DOHH2 (cell line): Measurements from ENCODE around the gene EIF2B2.

Experiments
- H3F3A ChIP-seq: fragments of 200-600 bp; sonication (generic), shearing (Covaris generic); 2 replicates; pipeline ENCODE4 v1.6.0; 2016; ENCODE audit warnings: antibody characterized with exemption, mild to moderate bottlenecking; ENCODE audit not compliant: control insufficient read depth, insufficient read depth
- H3K27ac ChIP-seq: fragments of 200-600 bp; sonication (generic); 2 replicates; pipeline ENCODE4 v1.5.1; 2014; ENCODE audit warnings: low read depth, mild to moderate bottlenecking, low read length, moderate library complexity
- H3K27me3 ChIP-seq: fragments of 200-600 bp; sonication (generic); 2 replicates; pipeline ENCODE4 v1.6.1; 2014; ENCODE audit warnings: mild to moderate bottlenecking, low read length, mixed read lengths; ENCODE audit not compliant: control insufficient read depth
- H3K36me3 ChIP-seq: fragments of 200-600 bp; sonication (generic); 2 replicates; pipeline ENCODE4 v1.6.1; 2014; ENCODE audit warnings: mild to moderate bottlenecking, low read length, moderate library complexity, mixed read lengths; ENCODE audit not compliant: control insufficient read depth
- H3K4me1 ChIP-seq: fragments of 200-600 bp; sonication (generic); 2 replicates; pipeline ENCODE4 v1.6.1; 2014; ENCODE audit warnings: mild to moderate bottlenecking, low read length, mixed read lengths; ENCODE audit not compliant: control insufficient read depth
- H3K4me2 ChIP-seq: fragments of 200-600 bp; sonication (generic); 2 replicates; pipeline ENCODE4 v1.6.0; 2014; ENCODE audit warnings: mild to moderate bottlenecking, low read length, moderate library complexity
- H3K4me3 ChIP-seq: fragments of 200-600 bp; sonication (generic); 2 replicates; pipeline ENCODE4 v1.5.1; 2014; ENCODE audit warnings: mild to moderate bottlenecking, low read length, mixed read lengths
- H3K79me2 ChIP-seq: fragments of 200-600 bp; sonication (generic); 2 replicates; pipeline ENCODE4 v1.6.1; 2014; ENCODE audit warnings: mild to moderate bottlenecking, low read length, mixed read lengths; ENCODE audit not compliant: control insufficient read depth
- H3K9me2 ChIP-seq: fragments of 200-600 bp; sonication (generic); replicated peaks from 2 replicates; pipeline ENCODE4 v1.6.1; 2014; ENCODE audit warnings: mild to moderate bottlenecking, low read length, mixed read lengths; ENCODE audit not compliant: control insufficient read depth
- H3K9me3 ChIP-seq: fragments of 200-600 bp; sonication (generic); 2 replicates; pipeline ENCODE4 v1.6.1; 2014; ENCODE audit warnings: antibody characterized with exemption, low read length, mixed read lengths; ENCODE audit not compliant: control insufficient read depth, insufficient read depth
- H4K20me1 ChIP-seq: fragments of 200-600 bp; sonication (generic); 2 replicates; pipeline ENCODE4 v1.6.0; 2014; ENCODE audit warnings: low read depth, mild to moderate bottlenecking, antibody characterized with exemption, low read length, moderate library complexity; ENCODE audit not compliant: control insufficient read depth, insufficient read depth
- EZH2phosphoT487 ChIP-seq: fragments of 200-600 bp; sonication (generic); IDR thresholded peaks from 2 replicates; pipeline ENCODE4 v1.6.1; 2017; ENCODE audit warnings: borderline replicate concordance, mild to moderate bottlenecking, antibody characterized with exemption, low read length, moderate library complexity, mixed read lengths
- TF ChIP-seq, protein P1 (sequence below): fragments of 200-600 bp; sonication (generic); IDR thresholded peaks from one replicate; pipeline ENCODE4 v1.5.1; 2014; ENCODE audit warnings: antibody characterized with exemption, mild to moderate bottlenecking, low read depth, low read length; ENCODE audit not compliant: poor library complexity, severe bottlenecking

The EIF2B2 gene

DNA sequence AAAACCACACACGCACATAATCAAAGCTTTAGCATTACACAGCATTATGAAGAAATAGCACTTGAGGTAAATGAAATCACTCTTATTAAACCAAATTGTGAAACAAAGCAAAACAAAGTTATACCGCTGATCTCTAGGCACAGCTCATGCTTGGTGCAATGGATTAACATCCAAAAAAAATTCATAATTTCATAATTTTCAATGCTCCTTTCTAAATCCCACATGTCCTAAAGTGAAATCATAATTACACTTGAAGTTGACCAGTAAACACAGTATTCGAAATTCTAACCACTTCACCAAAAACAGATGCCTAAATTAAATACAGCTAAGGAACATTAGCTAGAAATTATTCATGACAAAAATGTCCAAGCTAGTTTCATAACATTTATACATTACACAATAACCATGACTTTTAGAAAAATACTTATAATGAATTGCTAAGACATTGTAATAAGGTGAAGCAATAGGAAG is 47.0 kb downstream of the EIF2B2 start:
- H3K36me3 ChIP-seq: peaks cover 29% of the 10 kb centered on the region
- no peaks in the 10 kb centered on the region for H3K27me3 ChIP-seq
- H3K4me3 ChIP-seq: peak overlapping the region; percentile 89
- H3F3A ChIP-seq: peaks cover 13% of the 10 kb centered on the region
- H3K9me3 ChIP-seq: no peaks in the 10 kb centered on the region
- H3K4me2 ChIP-seq: peak overlapping the region; percentile 93
- no peak overlapping the region for H3K27ac ChIP-seq
- H3K79me2 ChIP-seq: peaks cover 55% of the 10 kb centered on the region
- no peaks in the 10 kb centered on the region for H4K20me1 ChIP-seq
- H3K4me1 ChIP-seq: peaks cover 26% of the 10 kb centered on the region
- no peaks in the 10 kb centered on the region for H3K9me2 ChIP-seq
- no peak for TF ChIP-seq EZH2phosphoT487

DNA sequence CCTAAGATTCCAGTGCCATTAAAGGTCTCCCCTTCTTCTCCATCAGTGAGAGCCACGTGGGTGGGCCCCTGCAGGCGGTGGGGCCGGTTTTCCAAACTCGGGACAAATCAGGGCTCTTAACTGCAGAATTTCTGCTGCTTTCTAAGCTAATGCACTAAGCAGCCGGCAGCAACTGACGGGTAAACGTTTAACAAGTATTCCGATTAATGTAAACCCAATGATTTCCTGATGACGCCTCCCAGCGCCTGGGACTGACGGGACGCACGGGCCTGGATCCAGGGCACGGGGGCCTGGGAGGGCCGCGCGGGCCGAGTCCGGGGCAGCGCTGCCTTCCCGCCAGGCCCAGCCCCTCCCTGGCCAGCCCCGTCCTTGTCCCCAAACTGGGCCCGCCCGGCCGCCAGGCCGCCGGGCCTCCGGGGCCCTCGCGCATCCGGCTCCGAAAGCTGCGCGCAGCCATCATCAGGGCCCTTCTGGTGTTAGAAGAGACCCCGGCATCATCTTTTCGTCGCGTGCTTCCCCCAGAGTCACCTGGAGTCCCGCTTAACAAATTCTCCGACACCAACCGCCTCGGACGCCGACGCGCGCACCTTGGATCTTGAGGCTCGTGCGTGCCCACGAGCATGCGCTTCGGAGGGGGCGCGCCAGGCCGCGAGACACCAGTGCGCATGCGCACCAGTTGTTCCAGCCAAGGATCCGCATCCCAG is 48.3 kb downstream of the EIF2B2 start, which contains the start of gene MLH3:
Gene MLH3, minus strand, starts transcription at position 616 of the 704 bp plus-strand sequence. CDS start 1,812 bp downstream, outside the sequence.
- H3K4me1 ChIP-seq: peaks cover 26% of the 10 kb centered on the region
- H3K36me3 ChIP-seq: peaks cover 32% of the 10 kb centered on the region
- peaks cover 43% of the 10 kb centered on the region for H3K79me2 ChIP-seq
- peak within 1 kb of the TSS; percentile 20 for H3K27ac ChIP-seq
- peak within 1 kb of the TSS; percentile 93 for H3K4me2 ChIP-seq
- H3K9me2 ChIP-seq: no peaks in the 10 kb centered on the region
- no peak for TF ChIP-seq EZH2phosphoT487
- TF ChIP-seq, protein P1, sequence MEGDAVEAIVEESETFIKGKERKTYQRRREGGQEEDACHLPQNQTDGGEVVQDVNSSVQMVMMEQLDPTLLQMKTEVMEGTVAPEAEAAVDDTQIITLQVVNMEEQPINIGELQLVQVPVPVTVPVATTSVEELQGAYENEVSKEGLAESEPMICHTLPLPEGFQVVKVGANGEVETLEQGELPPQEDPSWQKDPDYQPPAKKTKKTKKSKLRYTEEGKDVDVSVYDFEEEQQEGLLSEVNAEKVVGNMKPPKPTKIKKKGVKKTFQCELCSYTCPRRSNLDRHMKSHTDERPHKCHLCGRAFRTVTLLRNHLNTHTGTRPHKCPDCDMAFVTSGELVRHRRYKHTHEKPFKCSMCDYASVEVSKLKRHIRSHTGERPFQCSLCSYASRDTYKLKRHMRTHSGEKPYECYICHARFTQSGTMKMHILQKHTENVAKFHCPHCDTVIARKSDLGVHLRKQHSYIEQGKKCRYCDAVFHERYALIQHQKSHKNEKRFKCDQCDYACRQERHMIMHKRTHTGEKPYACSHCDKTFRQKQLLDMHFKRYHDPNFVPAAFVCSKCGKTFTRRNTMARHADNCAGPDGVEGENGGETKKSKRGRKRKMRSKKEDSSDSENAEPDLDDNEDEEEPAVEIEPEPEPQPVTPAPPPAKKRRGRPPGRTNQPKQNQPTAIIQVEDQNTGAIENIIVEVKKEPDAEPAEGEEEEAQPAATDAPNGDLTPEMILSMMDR: no peak
- no peaks in the 10 kb centered on the region for H3K27me3 ChIP-seq
- H4K20me1 ChIP-seq: no peaks in the 10 kb centered on the region
- peaks cover 13% of the 10 kb centered on the region for H3F3A ChIP-seq
- H3K9me3 ChIP-seq: no peaks in the 10 kb centered on the region
- H3K4me3 ChIP-seq: peak within 1 kb of the TSS; percentile 89

DNA sequence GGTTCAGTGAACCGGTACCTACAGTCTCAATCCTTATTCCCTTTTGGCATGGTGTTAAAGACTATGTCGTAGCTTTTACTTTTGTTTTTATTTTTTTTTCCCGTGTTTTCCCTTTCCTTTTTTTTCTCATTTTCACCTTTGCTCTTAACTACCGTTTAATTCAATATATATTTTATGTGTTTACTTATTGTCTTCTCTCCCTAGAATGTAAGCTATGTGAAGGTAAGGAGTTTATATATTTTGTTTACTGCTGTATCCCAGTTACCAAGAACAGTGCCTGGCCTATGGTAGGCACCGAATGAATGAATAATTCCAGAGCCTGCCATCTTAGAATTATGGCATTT is 48.8 kb downstream of the EIF2B2 start:
- TF ChIP-seq EZH2phosphoT487: no peak
- TF ChIP-seq, protein P1: no peak
- Histone ChIP-seq H3K27ac (no peak overlapping the region), H3K36me3 (peaks cover 29% of the 10 kb centered on the region)

More for the DNA sequence above, 48.8 kb downstream of the EIF2B2 start:
- H3K4me1 ChIP-seq: peaks cover 26% of the 10 kb centered on the region
- H3K27me3 ChIP-seq: no peaks in the 10 kb centered on the region
- peak overlapping the region; percentile 89 for H3K4me3 ChIP-seq
- H3K9me3 ChIP-seq: no peaks in the 10 kb centered on the region
- no peaks in the 10 kb centered on the region for H4K20me1 ChIP-seq
- peaks cover 13% of the 10 kb centered on the region for H3F3A ChIP-seq
- peaks cover 39% of the 10 kb centered on the region for H3K79me2 ChIP-seq
- H3K9me2 ChIP-seq: no peaks in the 10 kb centered on the region
- H3K4me2 ChIP-seq: peak overlapping the region; percentile 93
